H1 (cell line): ENCODE measurements around the gene DUSP12. TPM values are rescaled to one million over a fixed set of nuclear protein-coding genes. Genes with fewer than 3 reads are reported as not detected.

ENCODE experiments used
- CTCF ChIA-PET: fragments of 300-600 bp; sonication (Branson Sonifier 250); formaldehyde crosslinking; loops from one replicate; lab custom pipeline; 2021; ENCODE audit not compliant: partially characterized antibody; lab: Charles Lee
- POLR2A ChIA-PET: fragments of 300-600 bp; sonication (Branson Sonifier 250); formaldehyde crosslinking; loops from one replicate; lab custom pipeline; 2021; ENCODE audit warnings: inconsistent platforms; ENCODE audit not compliant: partially characterized antibody; lab: Charles Lee
- DNase-seq, 2 experiments: peaks; one replicate each; pipeline versions ENCODE4 v3.0.0 to v3.0.0-alpha.2; 2010 to 2022; ENCODE audit warnings: low spot score in 2 of 2, low read depth in 1 of 2, mixed read lengths in 1 of 2
- FAIRE-seq: peaks from 2 replicates; lab custom pipeline; 2011; peaks lifted over from hg19 to GRCh38; lab: Jason Lieb, UNC
- H2AFZ ChIP-seq: 2 replicates; pipeline ENCODE4 v1.8.1; 2012; ENCODE audit warnings: low read length, inconsistent platforms
- H2AK5ac ChIP-seq: 2 replicates; pipeline ENCODE4 v1.6.1; 2013; ENCODE audit warnings: low read depth, low read length
- H2BK120ac ChIP-seq: replicated peaks from 2 replicates; pipeline ENCODE3; 2013; ENCODE audit warnings: low read depth, low read length, inconsistent platforms
- H2BK12ac ChIP-seq: 2 replicates; pipeline ENCODE4 v1.6.1; 2013; ENCODE audit warnings: low read depth, low read length
- H2BK15ac ChIP-seq: 2 replicates; pipeline ENCODE4 v1.6.1; 2013; ENCODE audit warnings: low read length
- H2BK20ac ChIP-seq: 2 replicates; pipeline ENCODE4 v1.6.1; 2013; ENCODE audit warnings: low read length
- H2BK5ac ChIP-seq: 2 replicates; pipeline ENCODE4 v1.6.1; 2013; ENCODE audit warnings: low read depth, low read length
- H3K14ac ChIP-seq: 2 replicates; pipeline ENCODE4 v1.6.1; 2013; ENCODE audit warnings: inconsistent platforms; ENCODE audit not compliant: insufficient read length
- H3K18ac ChIP-seq: 2 replicates; pipeline ENCODE4 v1.6.1; 2013; ENCODE audit warnings: low read length; ENCODE audit errors: extremely low read depth
- H3K23ac ChIP-seq: 2 replicates; pipeline ENCODE4 v1.6.1; 2013; ENCODE audit warnings: inconsistent platforms; ENCODE audit not compliant: insufficient read length
- H3K23me2 ChIP-seq: 2 replicates; pipeline ENCODE4 v1.6.1; 2013; ENCODE audit warnings: low read depth, low read length
- H3K27ac ChIP-seq: 2 replicates; pipeline ENCODE4 v1.6.1; 2011; ENCODE audit warnings: low read depth, low read length, inconsistent platforms
- H3K27me3 ChIP-seq, 4 experiments: replicated peaks in 1 of 4; 1 replicate in 1 of 4; 2 replicates in 3 of 4; pipeline versions ENCODE4 v1.6.1 to v1.8.1; 2011 to 2013; ENCODE audit warnings: low read length in 3 of 4, mild to moderate bottlenecking in 3 of 4, inconsistent platforms in 2 of 4, mixed read lengths in 2 of 4, moderate library complexity in 1 of 4; ENCODE audit not compliant: control insufficient read depth in 3 of 4, insufficient read depth in 3 of 4; ENCODE audit errors: extremely low read depth in 1 of 4
- H3K36me3 ChIP-seq, 4 experiments: 2 replicates each; pipeline versions ENCODE4 v1.6.1 to v1.8.1; 2011 to 2013; ENCODE audit warnings: mild to moderate bottlenecking in 4 of 4, low read length in 3 of 4, moderate library complexity in 2 of 4, control low read depth in 1 of 4, inconsistent platforms in 1 of 4; ENCODE audit not compliant: insufficient read depth in 4 of 4, control insufficient read depth in 2 of 4
- H3K4ac ChIP-seq: replicated peaks from 2 replicates; pipeline ENCODE3; 2013; ENCODE audit warnings: low read length, low read depth, mixed read lengths, inconsistent platforms; ENCODE audit not compliant: insufficient read length
- H3K4me1 ChIP-seq, 4 experiments: replicated peaks in 1 of 4; 1 replicate in 1 of 4; 2 replicates in 3 of 4; pipeline versions ENCODE4 v1.6.1 to v1.8.1; 2011 to 2013; ENCODE audit warnings: low read length in 3 of 4, inconsistent platforms in 2 of 4, mixed read lengths in 1 of 4; ENCODE audit not compliant: insufficient read depth in 4 of 4, control insufficient read depth in 3 of 4
- H3K4me2 ChIP-seq, 2 experiments: 2 replicates each; pipeline versions ENCODE4 v1.6.1 to v1.8.1; 2011 to 2013; ENCODE audit warnings: low read depth in 2 of 2, low read length in 2 of 2, control low read depth in 1 of 2, inconsistent platforms in 1 of 2, mild to moderate bottlenecking in 1 of 2; ENCODE audit not compliant: insufficient read depth in 1 of 2
- H3K4me3 ChIP-seq, 4 experiments: fragments of 200-600, 300-600 bp in 1 of 4; sonication (generic), shearing (Covaris generic), sonication (Bioruptor Twin) in 1 of 4; 2 replicates each; pipeline versions ENCODE4 v1.5.1 to v1.8.1; 2011 to 2016; ENCODE audit warnings: low read length in 4 of 4, low read depth in 3 of 4, control low read depth in 2 of 4, inconsistent platforms in 2 of 4, mild to moderate bottlenecking in 2 of 4, mixed read lengths in 1 of 4, moderate library complexity in 1 of 4; ENCODE audit not compliant: insufficient read depth in 2 of 4; ENCODE audit errors: extremely low read depth in 1 of 4
- H3K56ac ChIP-seq: replicated peaks from 2 replicates; pipeline ENCODE3; 2013; ENCODE audit warnings: low read depth, mild to moderate bottlenecking, mixed read lengths, low read length, inconsistent platforms; ENCODE audit not compliant: insufficient read length
- H3K79me1 ChIP-seq: 2 replicates; pipeline ENCODE4 v1.6.1; 2013; ENCODE audit warnings: low read depth, low read length, control low read depth
- H3K79me2 ChIP-seq, 2 experiments: 2 replicates each; pipeline versions ENCODE4 v1.6.1 to v1.8.1; 2012 to 2013; ENCODE audit warnings: low read length in 2 of 2, mild to moderate bottlenecking in 2 of 2, inconsistent platforms in 1 of 2; ENCODE audit not compliant: insufficient read depth in 2 of 2, control insufficient read depth in 1 of 2
- H3K9ac ChIP-seq, 4 experiments: replicated peaks in 1 of 4; 1 replicate in 1 of 4; 2 replicates in 3 of 4; pipeline versions ENCODE4 v1.6.1 to v1.8.1; 2011 to 2013; ENCODE audit warnings: low read depth in 3 of 4, low read length in 3 of 4, control low read depth in 2 of 4, mild to moderate bottlenecking in 2 of 4, moderate library complexity in 2 of 4, inconsistent platforms in 1 of 4; ENCODE audit errors: extremely low read depth in 1 of 4
- H3K9me3 ChIP-seq, 2 experiments: 2 replicates each; pipeline versions ENCODE4 v1.6.1 to v1.8.1; 2012 to 2013; ENCODE audit warnings: mild to moderate bottlenecking in 2 of 2, moderate library complexity in 2 of 2, control low read depth in 1 of 2, inconsistent platforms in 1 of 2, low read depth in 1 of 2, low read length in 1 of 2, mixed read lengths in 1 of 2; ENCODE audit not compliant: insufficient read depth in 2 of 2
- H4K20me1 ChIP-seq, 2 experiments: replicated peaks in 1 of 2; 2 replicates each; pipeline versions ENCODE3 to v1.8.1; 2011 to 2013; ENCODE audit warnings: inconsistent platforms in 2 of 2, low read length in 2 of 2, mild to moderate bottlenecking in 1 of 2; ENCODE audit not compliant: insufficient read depth in 2 of 2, control insufficient read depth in 1 of 2
- H4K5ac ChIP-seq: 2 replicates; pipeline ENCODE4 v1.6.1; 2013; ENCODE audit warnings: low read length, low read depth, mixed read lengths, inconsistent platforms; ENCODE audit not compliant: insufficient read length
- H4K8ac ChIP-seq: 2 replicates; pipeline ENCODE4 v1.8.0; 2013; ENCODE audit warnings: mild to moderate bottlenecking, moderate library complexity, low read length, inconsistent platforms; ENCODE audit not compliant: insufficient read depth; ENCODE audit errors: extremely low read depth
- H4K91ac ChIP-seq: replicated peaks from 2 replicates; pipeline ENCODE3; 2013; ENCODE audit warnings: low read length, mixed read lengths, inconsistent platforms; ENCODE audit not compliant: insufficient read length
- EZH2 ChIP-seq: fragments of 200-600 bp; sonication (generic); IDR thresholded peaks from 2 replicates; pipeline ENCODE4 v1.7.1; 2012; ENCODE audit warnings: low read depth, mild to moderate bottlenecking, moderate library complexity, low read length, inconsistent platforms; ENCODE audit not compliant: severe bottlenecking
- KDM4A ChIP-seq: IDR thresholded peaks from one replicate; pipeline ENCODE4 v1.7.1; 2012; ENCODE audit warnings: low read depth, mild to moderate bottlenecking, moderate library complexity, low read length, inconsistent platforms; ENCODE audit not compliant: severe bottlenecking
- RNF2 ChIP-seq: fragments of 200-900, 300-1000 bp; sonication (generic); IDR thresholded peaks from 2 replicates; pipeline ENCODE4 v1.7.1; 2016; ENCODE audit warnings: borderline replicate concordance, low read depth, mild to moderate bottlenecking, antibody characterized with exemption, low read length; ENCODE audit not compliant: poor library complexity, severe bottlenecking; ENCODE audit errors: missing control alignments
- SAP30 ChIP-seq: fragments of 300-600 bp; sonication (generic); IDR thresholded peaks from 2 replicates; pipeline ENCODE4 v1.7.1; 2012; ENCODE audit warnings: low read length, moderate library complexity, mild to moderate bottlenecking, inconsistent platforms; ENCODE audit not compliant: insufficient read depth, insufficient replicate concordance
- SUZ12 ChIP-seq: fragments of 200-600 bp; sonication (generic); IDR thresholded peaks from 2 replicates; pipeline ENCODE4 v1.6.1; 2012; ENCODE audit warnings: mild to moderate bottlenecking, inconsistent platforms, low read length, moderate library complexity, mixed read lengths
- TBP ChIP-seq: IDR thresholded peaks from 2 replicates; pipeline ENCODE4 v1.6.1; 2011; ENCODE audit warnings: low read depth, low read length, improper control_type of control experiment
- TEAD4 ChIP-seq: IDR thresholded peaks from 2 replicates; pipeline ENCODE4 v1.6.1; 2012; ENCODE audit warnings: low read depth, low read length, inconsistent platforms, mixed read lengths
- YY1 ChIP-seq: IDR thresholded peaks from 2 replicates; pipeline ENCODE4 v1.6.1; 2011; ENCODE audit warnings: low read depth, mild to moderate bottlenecking, low read length
- WGBS, 2 experiments: shearing (Covaris generic) in 1 of 2; methylation state at CpG; one replicate each; pipeline versions ENCODE4 v1.1.6 to v1.1.7; 2013 to 2015; ENCODE audit warnings: low lambda C conversion rate in 2 of 2, mixed read lengths in 2 of 2, inconsistent platforms in 1 of 2, low coverage in 1 of 2, missing lambda C conversion rate in 1 of 2; ENCODE audit not compliant: insufficient replicate concordance in 2 of 2, insufficient coverage in 1 of 2, insufficient read length in 1 of 2; ENCODE audit errors: extremely low coverage in 1 of 2, missing lambda C conversion rate in 1 of 2; 5-methylcytosine and 5-hydroxymethylcytosine counted together
- polyA plus RNA-seq, 7 experiments: library from polyadenylated mRNA; depleted of rRNA in 3 of 7; stranded (reverse) in 5 of 7; unstranded in 2 of 7; fragments of >200 nt in 5 of 7; fragments of 200-250 nt in 2 of 7; gene quantifications; 1 replicate in 5 of 7; 2 replicates in 1 of 7; 4 replicates in 1 of 7; pipeline versions ENCODE4 v1.2.1 to v1.2.3, GENCODE V29; 2011 to 2013; ENCODE audit warnings: missing spikeins in 2 of 7, mixed read lengths in 2 of 7
- total RNA-seq: library from RNA; stranded (reverse); fragmentation: NEBNext Ultra II Directional; extraction: Animal tissue kit (Norgen Biotek cat#: 25700); gene quantifications from 2 replicates; pipeline ENCODE4 v1.2.1, GENCODE V29; 2021
- TF ChIP-seq, protein P1 (sequence below): IDR thresholded peaks from 2 replicates; pipeline ENCODE4 v1.6.1; 2012; ENCODE audit warnings: inconsistent platforms
- TF ChIP-seq, protein P2 (sequence below): IDR thresholded peaks from 2 replicates; pipeline ENCODE4 v1.6.1; 2012; ENCODE audit warnings: inconsistent platforms

DUSP12 gene
- total and polyA plus RNA-seq, 2 of the 8 experiments (the other 6 are each of a cell fraction or from before 2014, with no cell fraction given): 27.6 to 33.9 TPM

DNA sequence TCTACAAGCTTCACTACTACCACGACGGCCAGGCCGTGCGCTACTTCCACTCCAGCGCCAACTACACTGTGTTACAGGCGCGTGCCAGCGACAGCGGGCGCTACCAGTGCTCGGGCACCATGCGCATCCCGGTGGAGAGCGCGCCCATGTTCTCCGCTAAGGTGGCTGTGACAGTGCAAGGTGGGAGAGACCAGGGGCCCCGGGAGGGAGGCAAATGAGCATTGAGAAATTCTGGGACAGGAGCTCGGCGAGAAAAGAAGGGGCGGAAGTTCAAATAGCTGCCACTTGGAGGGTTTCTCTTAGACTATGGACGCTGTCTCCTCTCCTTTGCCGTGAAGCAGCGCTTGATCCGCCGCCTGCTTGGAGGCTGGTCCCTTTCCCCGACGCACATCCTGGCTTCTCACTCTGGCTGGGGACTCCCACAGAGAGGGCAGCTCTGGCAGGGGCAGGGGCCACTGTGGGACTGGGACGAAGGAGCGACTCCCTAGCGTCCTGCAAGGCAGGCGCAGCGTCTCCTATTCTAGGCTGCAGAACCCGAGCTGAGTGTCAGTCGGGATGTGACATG, 23.6 kb upstream of the DUSP12 start:
- Histone ChIP-seq H3K14ac (no peak overlapping the region), H3K23me2 (peaks cover 12% of the 10 kb centered on the region), H4K91ac (no peak overlapping the region), H2BK12ac (no peak overlapping the region; the same call in 1 of the 2 replicates), H3K9ac (no peak overlapping the region), H3K36me3 (no peaks in the 10 kb centered on the region), H4K20me1 (no peaks in the 10 kb centered on the region), H3K23ac (no peak overlapping the region), H2BK5ac (peak overlapping the region; percentile 67; the same call in 1 of the 2 replicates), H3K9me3 (no peaks in the 10 kb centered on the region), H4K5ac (no peak overlapping the region), H3K56ac (no peak overlapping the region), H2BK20ac (0 out of 2 replicates have a peak overlapping the region, but pooled peaks have one; percentile 39), H2AK5ac (peak overlapping the region; percentile 46; the same call in 1 of the 2 replicates), H3K4ac (no peak overlapping the region), H3K18ac (peak overlapping the region; percentile 26; the same call in 1 of the 2 replicates), H3K4me3 (peak overlapping the region; percentile 69 to 85 (median 78)), H3K27me3 (peaks cover 12 to 25% (median 22%) of the 10 kb centered on the region in 4 experiments), H3K4me1 (peaks cover 2 to 8% (median 4%) of the 10 kb centered on the region in 4 experiments), H3K27ac (no peak overlapping the region), H4K8ac (no peak overlapping the region), H3K79me1 (no peaks in the 10 kb centered on the region), H3K4me2 (peak overlapping the region; percentile 89 to 100), H2BK15ac (peak overlapping the region; percentile 76; the same call in 1 of the 2 replicates), H2BK120ac (no peak overlapping the region), H2AFZ (peak overlapping the region; percentile 88; the same call in 1 of the 2 replicates), H3K79me2 (no peaks in the 10 kb centered on the region)
- POLR2A ChIA-PET: interaction anchor here (1.2 to 2.7 kb wide), 6 partner anchors 11 to 114 kb away, joined by 6 to 27 read pairs (median 8); partner anchors contain the start of genes DUSP12 and FCRLA
- DNase-seq (peak in 1 of 2 experiments; percentile 77), FAIRE-seq (no peak)
- WGBS, 2 experiments: 2% methylated on average over 27 of the region's 34 CpGs; no CpG with 5 or more reads in 1 of the 2 experiments
- CTCF ChIA-PET: interaction anchor here (0.6 to 4.8 kb wide), 14 partner anchors 8 to 341 kb away, joined by 3 to 52 read pairs (median 4); partner anchors contain the start of gene DUSP12
- TF ChIP-seq YY1 (no peak), EZH2 (peak; percentile 74), TEAD4 (peak; percentile 77), SUZ12 (peak; percentile 79; the same call in 1 of the 2 replicates), KDM4A (peak; percentile 76), TBP (0 out of 2 replicates have a peak, but pooled peaks have one; percentile 11), RNF2 (peak; percentile 42), SAP30 (peak; percentile 8)
- TF ChIP-seq, protein P1, sequence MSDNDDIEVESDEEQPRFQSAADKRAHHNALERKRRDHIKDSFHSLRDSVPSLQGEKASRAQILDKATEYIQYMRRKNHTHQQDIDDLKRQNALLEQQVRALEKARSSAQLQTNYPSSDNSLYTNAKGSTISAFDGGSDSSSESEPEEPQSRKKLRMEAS: peak; percentile 74
- TF ChIP-seq, protein P2, sequence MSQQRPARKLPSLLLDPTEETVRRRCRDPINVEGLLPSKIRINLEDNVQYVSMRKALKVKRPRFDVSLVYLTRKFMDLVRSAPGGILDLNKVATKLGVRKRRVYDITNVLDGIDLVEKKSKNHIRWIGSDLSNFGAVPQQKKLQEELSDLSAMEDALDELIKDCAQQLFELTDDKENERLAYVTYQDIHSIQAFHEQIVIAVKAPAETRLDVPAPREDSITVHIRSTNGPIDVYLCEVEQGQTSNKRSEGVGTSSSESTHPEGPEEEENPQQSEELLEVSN: peak; percentile 61
